Measurements from ENCODE around the gene C2orf68. TPM values are rescaled to one million over a fixed set of nuclear protein-coding genes. Genes with fewer than 3 reads are reported as not detected.

The C2orf68 gene
- total RNA-seq, 1 experiment from 2014 or later, result 23.7 TPM

DNA sequence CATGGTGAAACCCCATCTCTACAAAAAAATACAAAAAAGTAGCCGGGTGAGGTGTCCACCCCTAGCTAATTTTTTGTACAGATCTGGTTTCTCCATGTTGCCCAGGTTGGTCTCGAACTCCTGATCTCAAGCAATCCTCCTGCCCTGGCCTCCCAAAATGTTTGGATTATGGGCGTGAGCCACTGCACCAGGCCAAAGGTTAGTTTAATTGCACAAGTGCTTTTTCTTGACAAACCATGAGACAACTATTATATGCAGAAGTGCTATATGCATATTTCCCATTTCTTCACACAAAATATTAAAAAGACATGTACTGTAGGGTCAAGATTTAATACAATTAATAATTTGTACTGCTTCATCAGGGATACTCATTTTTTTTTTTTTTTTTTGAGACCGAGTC lies 45.6 kb downstream of the C2orf68 start:
- in situ Hi-C loops (cut with HindIII; ENCODE audit: low pct_unique_long_range_greater_than_20kb, low sequenced_read_pairs) (no loop called here), intact Hi-C loops (cut with micrococcal nuclease; ENCODE audit: unreplicated experiment) (no loop called here)
- Histone ChIP-seq H3K4me3 (ENCODE audit: low read depth in 2 of 2, low read length in 2 of 2) (no peak overlapping the region), H3K9me3 (ENCODE audit: control insufficient read depth, insufficient read depth, low read depth, low read length) (no peaks in the 10 kb centered on the region), H3K27ac (ENCODE audit: low read length) (no peak overlapping the region), H3K4me1 (ENCODE audit: control insufficient read depth, insufficient read depth, low read length) (no peaks in the 10 kb centered on the region), H3K36me3 (ENCODE audit: control insufficient read depth, insufficient read depth, low read length) (peaks cover 3% of the 10 kb centered on the region; the same call in 1 of the 2 replicates), H3K27me3 (ENCODE audit: control insufficient read depth, insufficient read depth, low read length) (no peaks in the 10 kb centered on the region)
- BruUV-seq (replicated peaks), result no TSS peak
- ChIA-PET POLR2A (interaction anchor here (1.0 kb wide), 1 partner anchor 55 kb away, joined by 4 read pairs; no protein-coding TSS in a partner anchor), CTCF (no interaction called here)
- DNase-seq (ENCODE audit: low read depth, low spot score) (no peak), ATAC-seq (no peak)
- no peak for TF ChIP-seq SIN3A (IDR thresholded peaks at IDR 0.05; ENCODE audit: borderline replicate concordance, insufficient read depth, low read depth, low read length)
- TF ChIP-seq TCF7L2 (IDR thresholded peaks at IDR 0.05; ENCODE audit: low read depth, low read length), result no peak
- no peak for TF ChIP-seq REST (IDR thresholded peaks at IDR 0.05; ENCODE audit: insufficient read depth in 1 of 2, low read depth in 2 of 2, low read length in 1 of 2)
- TF ChIP-seq CTCF (IDR thresholded peaks at IDR 0.05), result no peak
- TF ChIP-seq POLR2AphosphoS5 (IDR thresholded peaks at IDR 0.05; ENCODE audit: low read depth, low read length), result no peak

- CTCF ChIA-PET, result interaction anchor here (0.6 kb wide), 1 partner anchor 237 kb away, joined by 3 read pairs; no protein-coding TSS in a partner anchor
- DNase-seq (ENCODE audit: low read depth, low spot score), result no peak
- no TSS peak for BruUV-seq (replicated peaks)
Observed at GRCh38 chr2:85564144-85564563, 47.7 kb downstream of the C2orf68 start.

More at GRCh38 chr2:85564144-85564563, 47.7 kb downstream of the C2orf68 start:
- no peak overlapping the region for H3K27ac ChIP-seq (ENCODE audit: low read length)
- POLR2A ChIA-PET, result no interaction called here
- H3K27me3 ChIP-seq (ENCODE audit: control insufficient read depth, insufficient read depth, low read length), result no peaks in the 10 kb centered on the region
- no peak overlapping the region for H3K4me3 ChIP-seq (ENCODE audit: low read depth in 2 of 2, low read length in 2 of 2)
- no peaks in the 10 kb centered on the region for H3K9me3 ChIP-seq (ENCODE audit: control insufficient read depth, insufficient read depth, low read depth, low read length)
- TF ChIP-seq TCF7L2 (IDR thresholded peaks at IDR 0.05; ENCODE audit: low read depth, low read length) (no peak), POLR2AphosphoS5 (IDR thresholded peaks at IDR 0.05; ENCODE audit: low read depth, low read length) (no peak), REST (IDR thresholded peaks at IDR 0.05; ENCODE audit: insufficient read depth in 1 of 2, low read depth in 2 of 2, low read length in 1 of 2) (no peak), SIN3A (IDR thresholded peaks at IDR 0.05; ENCODE audit: borderline replicate concordance, insufficient read depth, low read depth, low read length) (no peak), CTCF (IDR thresholded peaks at IDR 0.05) (no peak)
- ATAC-seq, result no peak
- peaks cover 6% of the 10 kb centered on the region; the same call in 1 of the 2 replicates for H3K4me1 ChIP-seq (ENCODE audit: control insufficient read depth, insufficient read depth, low read length)
- intact Hi-C loops (cut with micrococcal nuclease; ENCODE audit: unreplicated experiment) (no loop called here), in situ Hi-C loops (cut with HindIII; ENCODE audit: low pct_unique_long_range_greater_than_20kb, low sequenced_read_pairs) (no loop called here)
- peaks cover 3% of the 10 kb centered on the region; the same call in 1 of the 2 replicates for H3K36me3 ChIP-seq (ENCODE audit: control insufficient read depth, insufficient read depth, low read length)

All from Panc1 (cell line).